HG02759 (cell line): ENCODE results near the gene ARHGAP26.
"Not testable (repeated sequence)": the region's sequence is repeated elsewhere in the genome, so short reads cannot be mapped to it uniquely, and the experiment has no call there.

ENCODE experiments used
- ATAC-seq: cut with Tn5 transposase; IDR thresholded peaks from one replicate; pipeline ENCODE4 v1.9.1; 2021; ENCODE audit warnings: mild to moderate bottlenecking, moderate library complexity; ENCODE audit not compliant: unreplicated experiment

Gene ARHGAP26

DNA sequence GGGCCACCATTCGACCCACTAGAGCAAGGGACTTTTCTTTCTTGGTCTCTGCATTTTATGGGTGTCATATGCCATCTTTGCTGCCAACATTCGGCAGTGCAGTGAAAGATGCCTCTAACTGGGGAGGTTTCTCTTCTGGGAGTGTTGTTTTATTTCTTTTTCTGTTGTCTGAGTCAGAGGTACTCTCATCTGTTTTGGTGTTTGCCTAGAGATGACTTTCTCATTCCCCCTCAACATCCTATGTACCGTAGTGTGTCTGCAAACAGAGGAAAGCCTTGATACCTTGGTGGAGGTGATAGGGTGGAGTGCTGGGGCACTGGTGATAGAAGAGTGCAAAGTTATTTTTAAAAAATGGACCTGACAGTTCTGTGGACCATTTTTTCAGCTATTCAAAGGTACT lies 182.1 kb downstream of the ARHGAP26 start:
- no peak for ATAC-seq

DNA sequence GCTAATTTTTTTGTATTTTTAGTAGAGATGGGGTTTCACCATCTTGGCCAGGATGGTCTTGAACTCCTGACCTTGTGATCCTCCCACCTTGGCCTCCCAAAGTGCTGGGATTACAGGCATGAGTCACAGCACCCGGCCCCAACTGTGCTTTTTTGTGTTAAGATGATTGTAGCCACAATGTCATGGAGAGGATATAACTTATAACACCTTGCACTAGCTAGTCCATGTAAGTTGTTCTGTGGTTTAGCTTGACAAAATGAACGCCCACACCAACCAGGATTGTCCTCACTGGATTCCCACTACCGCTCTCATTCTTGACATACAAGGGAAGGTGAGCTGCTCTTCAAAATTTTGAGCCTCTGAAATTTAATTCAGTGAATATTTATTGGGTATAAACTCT lies 182.7 kb downstream of the ARHGAP26 start:
- ATAC-seq: not testable (repeated sequence)

DNA sequence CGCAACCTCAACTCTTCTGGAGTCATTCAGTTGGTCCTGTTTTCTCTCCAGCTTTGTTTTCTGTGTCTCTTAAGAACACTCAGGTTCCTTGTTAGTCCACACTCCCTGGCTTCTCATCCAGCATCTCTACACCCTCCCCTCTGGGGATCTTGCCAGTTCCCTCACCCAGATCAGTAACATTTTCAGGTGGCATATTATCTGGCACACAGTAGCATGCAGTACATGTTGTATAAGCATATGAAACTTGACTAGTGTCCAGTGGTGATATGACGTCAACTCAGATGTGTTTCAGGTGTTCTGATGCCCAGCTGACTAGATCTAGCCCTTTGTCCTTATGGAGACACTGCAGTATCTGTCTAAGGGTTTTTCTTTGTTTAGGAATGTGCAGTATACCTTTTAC lies 184.3 kb downstream of the ARHGAP26 start:
- no peak for ATAC-seq

DNA sequence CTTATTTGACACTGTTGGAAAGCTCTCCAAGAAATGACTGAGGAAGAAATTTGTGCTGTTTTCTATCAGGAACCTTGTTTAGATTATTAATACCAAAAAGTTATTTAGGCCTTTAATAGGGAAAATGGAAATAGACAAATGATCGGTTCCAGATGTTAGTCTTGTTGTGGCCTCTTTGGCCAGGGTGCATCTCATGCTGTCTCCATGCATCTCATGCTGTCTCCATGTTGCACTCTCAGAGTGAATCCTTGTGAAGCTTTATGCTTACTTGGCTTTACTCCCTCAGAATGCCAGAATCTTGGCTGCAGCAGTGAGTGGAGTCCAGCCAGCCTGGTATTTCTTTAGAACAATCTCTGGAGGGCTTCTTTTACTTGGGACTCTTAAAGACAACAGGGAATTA lies 185.5 kb downstream of the ARHGAP26 start:
- no peak for ATAC-seq

DNA sequence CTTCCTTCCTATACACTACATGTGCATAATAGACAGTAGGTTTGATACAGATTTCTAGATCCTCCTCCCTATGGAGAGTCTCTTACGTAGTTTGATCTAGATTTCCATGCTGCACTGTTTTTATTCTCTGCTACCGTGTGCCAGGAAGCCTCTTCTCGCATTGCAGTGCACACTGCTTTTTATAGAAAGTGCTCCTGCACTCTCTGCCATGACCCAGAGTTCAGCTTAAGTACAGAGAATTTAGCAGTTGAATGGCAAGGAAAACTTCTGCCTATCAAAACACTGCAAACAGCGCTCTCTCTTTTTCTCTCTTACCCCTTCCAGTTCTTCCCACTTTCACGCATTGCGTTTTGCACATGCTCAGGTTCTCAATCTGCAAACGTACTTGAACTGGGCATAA lies 187.4 kb downstream of the ARHGAP26 start:
- no peak for ATAC-seq

DNA sequence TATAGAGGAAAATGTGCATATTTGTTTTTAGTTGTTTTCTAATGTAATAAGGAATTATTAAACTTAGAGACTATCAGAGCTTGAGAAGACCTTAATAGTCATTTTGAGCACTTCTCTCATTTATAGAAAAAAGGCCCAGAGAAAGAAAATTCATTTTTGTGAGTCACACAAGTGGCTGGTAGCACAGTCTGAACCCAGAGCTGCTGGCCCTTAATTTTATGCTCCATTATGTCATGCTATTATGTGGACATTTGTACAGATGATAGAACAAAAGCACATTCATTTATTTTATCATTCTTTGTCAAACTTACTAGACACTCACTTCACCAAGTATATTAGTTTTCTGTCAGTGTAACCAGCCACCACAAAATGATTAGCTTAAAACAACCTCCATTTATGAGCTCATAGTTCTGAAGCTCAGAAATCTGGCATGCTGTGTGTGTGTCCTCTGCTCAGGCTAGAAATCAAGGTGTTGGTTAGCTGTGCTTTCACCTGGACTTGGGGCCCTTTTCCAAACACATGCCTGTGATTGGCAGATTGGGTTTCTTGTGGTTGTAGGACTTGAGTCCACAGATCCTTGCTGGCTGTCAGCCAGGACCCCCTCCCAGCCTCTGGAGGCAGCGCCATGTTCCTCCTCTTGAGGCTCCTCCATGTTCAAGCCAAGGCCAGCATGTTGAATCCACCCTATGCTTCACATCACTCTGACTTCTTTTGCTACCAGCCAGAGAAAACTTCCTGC lies 188.9 kb downstream of the ARHGAP26 start:
- no peak for ATAC-seq

DNA sequence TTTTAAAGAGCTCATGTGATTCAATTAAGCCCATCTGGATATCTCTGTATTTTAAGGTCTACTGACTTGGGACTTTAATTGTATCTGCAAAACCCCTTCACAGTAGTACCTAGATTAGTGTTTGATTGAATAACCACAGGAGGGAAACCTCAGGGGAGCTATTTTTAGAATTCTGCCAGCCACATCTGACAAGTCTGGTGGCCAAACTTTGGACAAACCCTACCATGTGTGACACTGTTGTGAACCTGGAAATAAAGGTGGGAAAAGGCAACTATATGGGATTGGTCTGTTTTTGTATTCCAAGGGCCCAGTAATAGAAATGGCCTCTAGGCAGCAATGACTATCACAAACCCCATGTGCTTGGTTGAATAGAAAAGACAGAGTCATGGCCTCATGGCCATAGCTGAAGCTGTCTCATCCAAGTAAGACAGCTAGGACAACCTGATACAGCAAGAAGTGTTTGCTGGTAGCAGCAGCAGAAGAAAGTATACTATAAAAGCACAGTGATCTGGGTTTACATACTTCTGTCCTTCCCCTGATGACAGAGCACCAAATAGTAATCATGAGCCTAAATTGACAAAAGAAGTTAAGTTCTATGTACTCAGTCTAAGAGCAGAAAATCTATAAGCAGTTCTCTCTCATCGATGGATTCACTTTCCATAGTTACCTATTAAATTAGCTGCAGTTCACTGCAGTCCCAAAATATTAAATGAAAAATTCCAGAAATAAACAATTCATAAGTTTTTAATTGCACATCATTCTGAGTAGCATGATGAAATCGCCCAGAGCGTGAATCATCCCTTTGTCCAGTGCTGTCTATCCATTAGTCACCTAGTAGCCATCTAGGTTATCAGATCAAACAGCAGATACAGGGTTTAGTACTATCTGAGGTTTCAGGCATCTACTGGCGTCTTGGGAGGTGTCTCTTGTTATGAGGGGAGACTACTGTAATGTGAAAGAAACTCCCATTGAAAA lies 189.8 kb downstream of the ARHGAP26 start:
- ATAC-seq: no peak

DNA sequence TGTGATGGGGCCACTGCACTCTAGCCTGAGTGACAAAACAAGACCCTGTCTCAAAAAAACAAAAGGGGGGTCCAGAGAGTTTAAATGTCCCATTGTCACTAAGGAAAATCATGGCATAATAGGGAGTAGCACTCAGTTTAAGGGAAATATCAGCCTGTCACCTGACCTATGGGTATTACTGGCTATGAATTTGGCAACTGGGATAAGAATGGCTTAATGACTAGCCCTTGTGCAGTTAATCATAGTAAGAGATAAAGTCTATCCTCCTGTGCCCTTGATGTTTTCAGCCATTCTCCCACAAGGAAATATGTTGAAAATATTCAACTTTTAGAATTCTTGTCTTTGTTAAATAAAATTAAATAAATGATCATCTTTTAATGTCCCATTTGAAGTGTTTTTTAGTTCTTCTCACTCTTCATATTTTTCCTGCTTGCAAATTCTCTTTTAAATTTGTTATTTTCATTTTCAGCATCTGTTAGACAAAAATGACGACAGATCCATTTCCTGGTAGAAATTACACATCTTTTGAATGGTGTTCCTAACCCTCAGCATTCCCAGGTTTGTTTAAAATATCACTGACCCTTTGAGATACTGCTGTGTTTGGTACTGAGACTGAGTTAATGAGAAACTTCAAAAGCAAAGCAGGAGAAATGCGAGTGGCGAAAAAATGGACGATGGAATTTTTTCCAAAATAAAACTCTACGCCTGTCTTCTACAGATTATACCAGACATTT lies 191.4 kb downstream of the ARHGAP26 start:
- ATAC-seq: no peak

DNA sequence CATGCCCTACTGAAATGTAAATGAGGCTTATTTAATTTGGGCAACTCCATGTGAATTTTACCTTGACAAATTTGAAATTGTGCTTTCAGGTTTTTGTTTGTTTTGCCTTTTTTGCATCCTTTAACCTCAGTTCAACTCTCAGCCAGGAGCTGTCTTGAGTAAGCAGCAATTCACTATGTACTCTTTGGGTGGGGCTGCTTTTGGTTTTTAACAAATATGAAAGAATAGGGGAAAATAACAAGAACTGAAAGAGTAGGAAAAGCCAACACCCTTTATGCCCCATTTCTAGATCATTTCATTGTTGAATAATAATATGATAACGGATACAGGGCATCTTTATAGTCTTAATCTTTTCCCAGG lies 192.0 kb downstream of the ARHGAP26 start:
- ATAC-seq: no peak

DNA sequence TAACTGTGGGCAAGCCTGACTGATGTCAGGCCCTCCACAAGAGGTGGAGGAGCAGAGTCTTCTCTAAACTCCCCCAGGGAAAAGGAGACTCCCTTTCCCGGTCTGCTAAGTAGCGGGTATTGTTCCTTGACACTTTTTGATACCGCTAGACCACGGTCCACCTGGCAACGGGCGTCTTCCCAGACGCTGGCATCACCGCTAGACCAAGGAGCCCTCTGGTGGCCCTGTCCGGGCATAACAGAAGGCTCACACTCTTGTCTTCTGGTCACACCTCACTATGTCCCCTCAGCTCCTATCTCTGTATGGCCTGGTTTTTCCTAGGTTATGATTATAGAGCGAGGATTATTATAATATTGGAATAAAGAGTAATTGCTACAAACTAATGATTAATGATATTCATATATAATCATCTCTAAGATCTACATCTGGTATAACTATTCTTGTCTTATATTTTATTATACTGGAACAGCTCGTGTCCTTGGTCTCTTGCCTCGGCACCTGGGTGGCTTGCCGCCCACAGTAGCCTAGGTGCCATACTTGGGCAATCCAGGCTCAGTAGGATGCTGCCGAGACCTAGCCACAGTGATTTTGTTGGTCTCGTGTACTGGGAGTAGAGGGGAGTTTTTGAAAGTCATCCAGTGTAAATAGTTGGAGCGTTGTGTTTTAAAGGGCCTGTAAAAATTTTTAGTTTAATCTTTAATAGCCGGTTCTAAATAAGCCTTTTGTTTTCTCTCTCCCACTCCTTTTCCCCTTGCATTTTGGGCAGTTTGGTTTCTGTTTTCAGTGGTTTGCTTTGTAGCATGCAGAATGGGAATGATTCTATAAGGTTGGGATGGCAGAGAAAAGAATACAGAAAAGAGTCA lies 195.3 kb downstream of the ARHGAP26 start:
- ATAC-seq: not testable (repeated sequence)

DNA sequence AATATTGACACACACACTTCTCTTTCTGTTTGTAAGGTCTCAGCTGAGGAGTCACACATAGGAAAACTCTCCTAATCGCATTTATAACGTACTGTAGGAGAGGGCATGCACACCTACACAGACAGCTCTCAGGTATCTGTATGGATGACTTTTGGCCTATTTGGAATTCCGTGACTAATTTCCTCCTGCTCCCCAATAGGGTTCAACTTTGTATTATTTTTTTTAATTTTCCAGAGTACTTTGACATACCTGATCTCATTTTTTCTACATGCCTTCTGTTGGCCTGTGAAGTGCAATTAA lies 195.9 kb downstream of the ARHGAP26 start:
- no peak for ATAC-seq

DNA sequence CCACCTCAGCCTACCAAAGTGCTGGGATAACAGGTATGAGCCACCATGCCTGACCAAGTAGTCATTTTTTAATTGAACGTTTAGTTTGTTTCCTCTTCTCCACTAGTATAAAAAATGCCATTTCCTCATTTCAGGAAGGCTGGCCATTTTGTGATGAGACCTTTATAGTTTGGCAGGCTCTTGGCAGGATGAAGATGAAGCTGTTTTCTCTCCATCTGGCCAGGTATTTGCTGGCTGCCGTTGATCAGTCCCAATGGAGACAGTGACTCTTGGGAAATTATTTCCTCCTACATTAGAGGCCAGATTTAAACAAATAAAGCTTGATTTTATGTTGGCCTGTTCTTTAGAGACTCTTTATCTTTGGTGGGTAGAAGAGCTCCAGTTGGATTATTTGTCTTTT lies 199.0 kb downstream of the ARHGAP26 start:
- no peak for ATAC-seq

DNA sequence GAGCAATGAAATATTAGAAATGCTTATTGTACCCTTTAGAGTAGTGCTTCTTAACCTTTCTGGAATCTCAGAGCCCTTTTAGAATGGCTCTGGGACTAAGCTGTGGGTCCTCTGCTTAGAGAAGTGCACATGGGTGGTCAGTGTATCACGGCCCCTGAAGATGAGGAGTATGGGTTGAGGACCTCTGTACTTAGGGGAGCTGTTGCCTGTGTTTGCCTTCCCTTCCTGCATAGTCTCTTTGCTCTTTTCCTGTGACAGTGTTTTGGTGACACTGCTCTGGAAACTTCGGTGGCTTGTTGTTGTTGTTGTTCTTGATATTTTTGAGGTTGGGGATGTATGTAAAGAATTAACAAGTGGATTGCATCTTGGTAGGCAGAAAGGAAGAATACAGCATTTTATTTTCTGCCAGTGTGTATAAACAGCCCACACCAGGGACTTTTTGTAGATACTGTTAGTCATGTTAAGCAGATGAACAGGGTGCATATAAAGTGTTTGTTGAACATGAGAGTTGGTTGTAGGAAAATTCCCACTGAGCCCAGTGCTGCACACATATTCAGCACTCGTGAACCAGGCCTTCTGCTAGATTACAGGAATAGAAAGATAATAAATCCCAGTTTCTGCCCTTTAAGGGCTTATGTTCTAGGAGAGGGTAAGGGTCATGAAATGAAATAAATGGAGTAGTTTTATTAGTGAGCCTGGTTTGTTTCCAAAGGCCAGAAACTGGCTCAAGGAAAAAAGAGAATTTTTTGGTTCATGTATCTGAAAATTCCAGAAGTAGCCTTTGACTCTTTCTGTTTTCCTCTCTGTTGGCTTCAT lies 199.7 kb downstream of the ARHGAP26 start:
- ATAC-seq: no peak

DNA sequence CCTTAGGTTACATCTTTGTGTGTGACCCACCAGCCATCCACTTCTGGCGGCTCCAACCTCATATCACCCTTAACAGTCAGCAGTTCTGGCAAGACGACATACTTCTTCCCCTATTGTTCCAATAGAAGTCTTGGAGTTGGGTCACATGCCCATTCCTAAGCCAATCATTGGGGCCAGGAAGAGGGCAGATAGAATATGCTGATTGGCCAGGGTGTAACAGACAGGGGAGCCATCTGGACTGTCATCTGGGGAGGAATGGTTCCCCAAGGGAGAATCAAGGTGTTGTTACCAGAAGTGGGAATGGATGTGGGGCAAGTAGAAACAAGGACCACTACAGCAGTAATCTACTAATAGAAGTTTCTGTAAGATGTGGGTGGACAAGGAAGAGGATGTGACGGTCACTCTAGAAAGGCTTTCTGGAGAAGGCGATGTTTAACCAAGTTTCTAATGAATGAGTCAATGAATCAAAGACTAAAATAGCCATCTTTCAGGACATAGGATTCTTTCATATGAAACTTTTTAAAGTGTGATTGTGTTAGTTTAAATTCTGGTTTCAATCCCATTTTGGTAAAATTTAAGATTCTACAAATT lies 200.4 kb downstream of the ARHGAP26 start:
- ATAC-seq: no peak

DNA sequence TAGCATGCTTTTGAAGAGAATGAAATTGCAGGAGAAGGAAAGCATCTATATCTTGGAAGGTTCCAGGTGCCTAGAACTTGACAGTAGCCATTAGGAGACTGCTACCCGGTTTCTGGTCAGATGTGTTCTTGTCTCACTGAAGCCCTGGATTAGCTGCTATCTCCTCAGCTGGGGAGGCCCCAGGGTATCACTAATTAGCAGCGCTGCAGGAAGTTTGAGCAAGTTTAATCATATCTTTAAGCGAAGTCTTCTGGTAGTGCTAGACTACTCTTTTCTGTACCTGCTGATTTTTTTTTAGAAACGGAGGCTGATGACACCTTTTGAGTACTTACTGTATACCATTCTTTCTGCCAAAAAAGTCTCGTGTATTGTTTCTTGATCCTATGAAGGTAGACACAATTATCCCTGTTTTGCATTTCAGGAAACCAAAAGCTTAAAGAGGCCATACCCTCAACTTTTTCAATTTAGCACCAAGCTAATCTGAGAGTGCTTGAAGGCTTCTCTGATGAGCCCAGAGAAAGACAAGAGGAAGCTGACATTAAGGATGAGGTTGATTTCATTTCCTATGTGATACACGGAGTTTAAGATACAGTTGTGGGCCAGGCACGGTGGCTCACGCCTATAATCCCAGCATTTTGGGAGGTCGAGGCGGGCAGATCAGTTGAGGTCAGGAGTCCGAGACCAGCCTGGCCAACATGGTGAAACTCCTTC lies 201.3 kb downstream of the ARHGAP26 start:
- no peak for ATAC-seq

DNA sequence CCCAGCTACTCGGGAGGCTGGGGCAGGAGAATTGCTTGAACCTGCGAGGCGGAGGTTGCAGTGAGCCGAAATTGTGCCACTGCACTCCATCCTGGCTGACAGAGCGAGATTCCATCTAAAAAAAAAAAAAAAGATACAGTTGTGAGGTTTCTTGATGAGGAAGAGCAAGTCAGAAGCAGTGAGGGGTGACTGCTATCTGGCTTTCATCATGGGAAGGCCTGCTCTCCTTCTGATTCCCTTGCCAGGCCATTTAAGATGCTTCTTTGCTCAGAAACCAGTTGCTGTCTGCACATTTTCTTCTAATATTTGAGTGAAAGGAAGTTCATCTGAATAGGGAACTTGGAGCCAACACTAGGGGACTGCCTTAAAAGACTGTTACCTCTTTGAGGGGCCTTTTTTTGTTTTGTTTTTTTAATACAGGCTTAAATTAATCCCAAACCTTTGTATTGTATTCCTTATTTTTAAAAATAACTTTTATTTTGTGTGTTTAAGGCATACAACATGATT lies 201.9 kb downstream of the ARHGAP26 start:
- no peak for ATAC-seq

DNA sequence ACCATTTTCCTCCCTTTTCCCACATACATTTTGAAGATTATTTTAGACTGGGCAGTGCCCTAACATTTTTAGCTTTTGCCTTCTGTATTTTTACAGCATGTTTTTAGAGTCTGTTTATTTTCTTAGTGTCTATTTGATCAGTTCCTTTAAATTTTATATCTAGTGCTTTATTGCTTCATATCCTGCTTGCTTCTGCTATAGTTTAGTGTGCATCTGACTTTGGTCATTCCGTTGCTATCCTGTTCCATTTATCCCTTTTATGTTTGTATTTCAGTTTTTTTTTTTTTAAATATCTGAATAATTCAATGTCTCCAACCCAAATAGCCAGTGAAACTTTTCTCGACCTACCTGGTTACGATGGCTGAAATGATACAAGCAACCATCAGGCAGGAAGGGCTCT lies 203.8 kb downstream of the ARHGAP26 start:
- no peak for ATAC-seq

DNA sequence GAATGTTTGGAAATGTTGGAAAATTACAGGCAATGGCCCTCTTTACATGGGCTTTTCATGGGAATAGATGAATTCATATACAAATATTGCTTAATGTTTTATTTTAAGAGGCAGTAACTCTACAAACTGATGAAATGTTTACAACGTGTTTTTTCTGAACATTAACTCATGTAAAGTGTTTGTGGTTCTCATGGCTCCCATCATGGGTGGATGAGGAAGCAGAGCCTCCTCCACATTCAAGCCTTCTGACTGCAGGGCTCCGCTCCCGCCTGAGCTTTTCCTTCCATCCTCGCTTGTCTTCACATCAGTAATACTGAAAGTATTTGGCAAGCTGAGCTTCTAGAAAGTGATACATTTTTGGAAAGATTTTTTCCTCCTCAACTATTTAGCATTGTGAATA lies 204.2 kb downstream of the ARHGAP26 start:
- no peak for ATAC-seq

DNA sequence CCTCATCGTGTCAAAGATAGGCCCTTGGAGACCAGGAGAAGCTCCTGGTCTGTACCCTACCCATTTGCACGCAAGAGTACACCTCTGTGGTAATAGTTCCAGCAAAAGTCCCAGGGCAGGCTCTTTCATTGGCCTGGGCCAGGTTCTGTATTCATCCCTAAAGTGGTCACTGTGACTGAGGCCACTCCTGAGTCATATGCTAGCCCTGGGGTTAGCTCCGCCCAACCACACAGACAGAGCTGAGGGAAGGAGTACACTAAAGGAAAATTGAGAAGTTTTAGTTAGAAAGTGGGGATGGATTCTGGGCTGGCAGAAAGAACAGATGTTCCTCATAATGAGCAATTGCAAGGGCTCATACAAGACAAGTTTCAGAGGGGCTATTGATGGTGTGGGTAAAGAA lies 206.7 kb downstream of the ARHGAP26 start:
- no peak for ATAC-seq
